Liver (tissue), 3 donors: Measurements from ENCODE around the gene DSCAML1.

Experiments used
- CTCF ChIP-seq: fragments of 150-350 bp; IDR thresholded peaks from 2 replicates; pipeline ENCODE4 v1.5.1; 2017; ENCODE audit warnings: improper control_type of control experiment, low read depth, low read length; ENCODE audit not compliant: missing input control
- JUND ChIP-seq, 2 donors: IDR thresholded peaks; 2 replicates each; pipeline ENCODE4 v1.6.1; 2016; ENCODE audit warnings: antibody characterized with exemption in 2 of 2
- MAX ChIP-seq: IDR thresholded peaks from 2 replicates; pipeline ENCODE4 v1.6.1; 2016; ENCODE audit warnings: antibody characterized with exemption
- REST ChIP-seq: IDR thresholded peaks from 2 replicates; pipeline ENCODE4 v1.6.1; 2016; ENCODE audit warnings: antibody characterized with exemption, mild to moderate bottlenecking
- RXRA ChIP-seq, 2 donors: IDR thresholded peaks; 2 replicates each; pipeline ENCODE4 v1.6.1; 2017 to 2018; ENCODE audit warnings: antibody characterized with exemption in 2 of 2, mild to moderate bottlenecking in 1 of 2
- TAF1 ChIP-seq: conservative IDR thresholded peaks from 2 replicates; pipeline ENCODE4 v1.6.1; 2016; ENCODE audit warnings: antibody characterized with exemption, mild to moderate bottlenecking
- donor health status: healthy.
- donor health status: healthy.

GRCh38 chr11:117565709-117566108 is 231.3 kb downstream of the DSCAML1 start:
- TF ChIP-seq CTCF, result no peak
- TF ChIP-seq TAF1, result no peak
- no peak for TF ChIP-seq MAX
- no peak for TF ChIP-seq RXRA (IDR thresholded peaks at IDR 0.05)
- TF ChIP-seq REST, result no peak
- no peak for TF ChIP-seq JUND (IDR thresholded peaks at IDR 0.05)
